HCT116 (cell line): ENCODE results near the gene YAE1. TPM values are rescaled to one million over a fixed set of nuclear protein-coding genes. Genes with fewer than 3 reads are reported as not detected.

Source experiments
- ATAC-seq: fragments of 200-7000 bp; cut with Tn5 transposase; 2 replicates; pipeline ENCODE4 v1.9.1; 2020; ENCODE audit warnings: mild to moderate bottlenecking, moderate library complexity
- BruUV-seq: library from RNA; stranded (reverse); fragments of 400-500 nt; replicated peaks from 2 replicates; lab custom pipeline; 2021; lab: Mats Ljungman, UMichigan
- CTCF ChIA-PET: fragments of 300-600 bp; sonication (Branson Sonifier 250); formaldehyde crosslinking; loops from one replicate; lab custom pipeline; 2021; ENCODE audit warnings: antibody characterized with exemption; lab: Charles Lee
- POLR2A ChIA-PET: fragments of 300-600, 350-600 bp; sonication (Branson Sonifier 250); formaldehyde crosslinking; loops from one replicate; lab custom pipeline; 2021; ENCODE audit warnings: antibody characterized with exemption; lab: Charles Lee
- RAD21 ChIA-PET, 2 experiments: fragments of 300-600 bp; sonication (Branson Sonifier 250); formaldehyde crosslinking; loops; one replicate each; lab custom pipeline; 2023; ENCODE audit warnings: low total read pairs in 2 of 2; ENCODE audit not compliant: uncharacterized antibody in 2 of 2, unreplicated experiment in 2 of 2, low non-redundant PET in 1 of 2; lab: Charles Lee
- DNase-seq: peaks from one replicate; pipeline ENCODE4 v3.0.0-alpha.2; 2010; ENCODE audit warnings: low read depth, low spot score
- H2AFZ ChIP-seq: fragments of 200-600 bp; shearing (Covaris generic), sonication (generic); 2 replicates; pipeline ENCODE4 v1.6.1; 2017; ENCODE audit warnings: low read depth, mixed run types, mixed read lengths, antibody characterized with exemption, low read length; ENCODE audit not compliant: poor library complexity, severe bottlenecking
- H3K27ac ChIP-seq: 2 replicates; pipeline ENCODE4 v1.5.1; 2012; ENCODE audit warnings: low read depth, low read length
- H3K27me3 ChIP-seq: fragments of 200-600 bp; sonication (generic); 2 replicates; pipeline ENCODE4 v1.6.1; 2016; ENCODE audit warnings: mixed run types, low read length, mixed read lengths; ENCODE audit not compliant: insufficient read depth
- H3K36me3 ChIP-seq, 2 experiments: fragments of 200-500 bp in 1 of 2; fragments of 200-600 bp in 1 of 2; sonication (Bioruptor generic) in 1 of 2; sonication (generic) in 1 of 2; 2 replicates each; pipeline versions ENCODE4 v1.5.1 to v1.6.1; 2014 to 2016; ENCODE audit warnings: low read length in 2 of 2, inconsistent platforms in 1 of 2, mixed read lengths in 1 of 2, mixed run types in 1 of 2; ENCODE audit not compliant: insufficient read depth in 2 of 2, control insufficient read depth in 1 of 2
- H3K4me1 ChIP-seq, 2 experiments: fragments of 200-600 bp in 1 of 2; sonication (generic) in 1 of 2; 2 replicates each; pipeline versions ENCODE4 v1.5.1 to v1.6.1; 2012 to 2017; ENCODE audit warnings: low read length in 2 of 2, inconsistent platforms in 1 of 2, mild to moderate bottlenecking in 1 of 2, mixed read lengths in 1 of 2, mixed run types in 1 of 2, moderate library complexity in 1 of 2; ENCODE audit not compliant: insufficient read depth in 2 of 2, control insufficient read depth in 1 of 2
- H3K4me2 ChIP-seq: fragments of 200-600 bp; sonication (generic); 2 replicates; pipeline ENCODE4 v1.6.1; 2017; ENCODE audit warnings: mixed run types, low read length, mixed read lengths
- H3K4me3 ChIP-seq, 2 experiments: fragments of 200-600 bp in 1 of 2; sonication (generic) in 1 of 2; replicated peaks in 1 of 2; 2 replicates each; pipeline ENCODE4 v1.5.1; 2011 to 2016; ENCODE audit warnings: low read length in 2 of 2, control low read depth in 1 of 2, low read depth in 1 of 2, mild to moderate bottlenecking in 1 of 2, mixed read lengths in 1 of 2, mixed run types in 1 of 2
- H3K79me2 ChIP-seq: fragments of 200-600 bp; sonication (generic); 2 replicates; pipeline ENCODE4 v1.6.1; 2017; ENCODE audit warnings: mild to moderate bottlenecking, mixed run types, low read length, moderate library complexity, mixed read lengths; ENCODE audit not compliant: insufficient read depth
- H3K9ac ChIP-seq: fragments of 200-600 bp; sonication (generic); 2 replicates; pipeline ENCODE4 v1.6.1; 2016; ENCODE audit warnings: low read length, mixed read lengths
- H3K9me2 ChIP-seq: fragments of 200-600 bp; sonication (generic), shearing (Covaris generic); 2 replicates; pipeline ENCODE4 v1.6.1; 2017; ENCODE audit warnings: mixed run types, mild to moderate bottlenecking, moderate library complexity; ENCODE audit not compliant: insufficient read depth
- H3K9me3 ChIP-seq, 2 experiments: fragments of 200-500 bp in 1 of 2; fragments of 200-600 bp in 1 of 2; sonication (Bioruptor generic) in 1 of 2; sonication (generic) in 1 of 2; 2 replicates each; pipeline ENCODE4 v1.6.1; 2014 to 2017; ENCODE audit warnings: low read length in 2 of 2, mixed read lengths in 2 of 2, inconsistent platforms in 1 of 2, low read depth in 1 of 2, mild to moderate bottlenecking in 1 of 2, mixed run types in 1 of 2, moderate library complexity in 1 of 2; ENCODE audit not compliant: control insufficient read depth in 1 of 2, insufficient read depth in 1 of 2
- H4K20me1 ChIP-seq: fragments of 200-600 bp; sonication (generic), shearing (Covaris generic); 2 replicates; pipeline ENCODE4 v1.6.1; 2017; ENCODE audit warnings: mixed run types, mild to moderate bottlenecking, moderate library complexity; ENCODE audit not compliant: insufficient read depth
- ATF3 ChIP-seq: IDR thresholded peaks from 2 replicates; pipeline ENCODE4 v1.6.1; 2012
- EGR1 ChIP-seq: IDR thresholded peaks from 2 replicates; pipeline ENCODE4 v1.6.1; 2012; ENCODE audit warnings: low read depth
- ELF1 ChIP-seq: IDR thresholded peaks from 2 replicates; pipeline ENCODE4 v1.6.1; 2012; ENCODE audit warnings: low read depth, borderline replicate concordance
- EZH2 ChIP-seq: fragments of 200-600 bp; sonication (generic); IDR thresholded peaks from 2 replicates; pipeline ENCODE4 v1.6.1; 2017; ENCODE audit warnings: antibody characterized with exemption, mixed run types
- FOSL1 ChIP-seq: IDR thresholded peaks from 2 replicates; pipeline ENCODE4 v1.6.1; 2012; ENCODE audit warnings: low read depth
- JUND ChIP-seq: IDR thresholded peaks from 2 replicates; pipeline ENCODE4 v1.6.1; 2012
- POLR2A ChIP-seq: IDR thresholded peaks from 2 replicates; pipeline ENCODE4 v1.7.0; 2011; ENCODE audit warnings: borderline replicate concordance; ENCODE audit not compliant: insufficient read depth, insufficient read length; ENCODE audit errors: extremely low read depth
- POLR2AphosphoS5 ChIP-seq: IDR thresholded peaks from 2 replicates; pipeline ENCODE4 v1.6.1; 2011; ENCODE audit warnings: mild to moderate bottlenecking, low read depth, low read length, moderate library complexity
- RAD21 ChIP-seq: IDR thresholded peaks from 2 replicates; pipeline ENCODE4 v1.6.1; 2012; ENCODE audit warnings: low read depth, mild to moderate bottlenecking
- SIN3A ChIP-seq: IDR thresholded peaks from 2 replicates; pipeline ENCODE4 v1.6.1; 2012; ENCODE audit warnings: low read depth
- SRF ChIP-seq: IDR thresholded peaks from 2 replicates; pipeline ENCODE4 v1.6.1; 2012; ENCODE audit warnings: low read depth
- YY1 ChIP-seq: IDR thresholded peaks from 2 replicates; pipeline ENCODE4 v1.6.1; 2011; ENCODE audit warnings: low read length, low read depth, moderate library complexity, mild to moderate bottlenecking; ENCODE audit not compliant: insufficient replicate concordance; ENCODE audit errors: extremely low read depth
- ZBTB33 ChIP-seq: IDR thresholded peaks from 2 replicates; pipeline ENCODE4 v1.6.1; 2011; ENCODE audit warnings: mild to moderate bottlenecking, low read length, moderate library complexity; ENCODE audit not compliant: insufficient replicate concordance; ENCODE audit errors: extremely low read depth
- ZFX ChIP-seq: fragments of 450-650 bp; IDR thresholded peaks from 2 replicates; pipeline ENCODE4 v1.6.1; 2017
- intact Hi-C: fragments of 100-400 bp; cut with micrococcal nuclease; formaldehyde crosslinking; loops from 2 replicates; pipeline ENCODE4 v1.10.0; 2022
- total RNA-seq: library from RNA; stranded (reverse); gene quantifications from one replicate; pipeline ENCODE4 v1.2.1, GENCODE V29; 2021; ENCODE audit not compliant: unreplicated experiment
- TF ChIP-seq, protein P1 (sequence below): IDR thresholded peaks from 2 replicates; pipeline ENCODE4 v1.6.1; 2012; ENCODE audit warnings: low read depth

YAE1 gene
- total RNA-seq, 1 experiment from 2014 or later: 16.9 TPM

- DNase-seq: no peak
- intact Hi-C loops: no loop called here
- no peak overlapping the region for H3K9ac ChIP-seq
- ChIA-PET POLR2A (no interaction called here), RAD21 (no interaction called here)
- H3K79me2 ChIP-seq: no peaks in the 10 kb centered on the region
- H3K27me3 ChIP-seq: no peaks in the 10 kb centered on the region
- no peak overlapping the region for H3K27ac ChIP-seq
- H3K4me3 ChIP-seq: no peak overlapping the region
- BruUV-seq: no TSS peak
- no peaks in the 10 kb centered on the region for H3K9me3 ChIP-seq
- TF ChIP-seq ZFX (no peak), ATF3 (no peak), ELF1 (no peak), YY1 (no peak), POLR2AphosphoS5 (no peak), ZBTB33 (no peak), SIN3A (no peak), RAD21 (no peak), SRF (no peak), JUND (no peak), EZH2 (no peak), POLR2A (no peak), FOSL1 (no peak), EGR1 (no peak)
- TF ChIP-seq, protein P1, sequence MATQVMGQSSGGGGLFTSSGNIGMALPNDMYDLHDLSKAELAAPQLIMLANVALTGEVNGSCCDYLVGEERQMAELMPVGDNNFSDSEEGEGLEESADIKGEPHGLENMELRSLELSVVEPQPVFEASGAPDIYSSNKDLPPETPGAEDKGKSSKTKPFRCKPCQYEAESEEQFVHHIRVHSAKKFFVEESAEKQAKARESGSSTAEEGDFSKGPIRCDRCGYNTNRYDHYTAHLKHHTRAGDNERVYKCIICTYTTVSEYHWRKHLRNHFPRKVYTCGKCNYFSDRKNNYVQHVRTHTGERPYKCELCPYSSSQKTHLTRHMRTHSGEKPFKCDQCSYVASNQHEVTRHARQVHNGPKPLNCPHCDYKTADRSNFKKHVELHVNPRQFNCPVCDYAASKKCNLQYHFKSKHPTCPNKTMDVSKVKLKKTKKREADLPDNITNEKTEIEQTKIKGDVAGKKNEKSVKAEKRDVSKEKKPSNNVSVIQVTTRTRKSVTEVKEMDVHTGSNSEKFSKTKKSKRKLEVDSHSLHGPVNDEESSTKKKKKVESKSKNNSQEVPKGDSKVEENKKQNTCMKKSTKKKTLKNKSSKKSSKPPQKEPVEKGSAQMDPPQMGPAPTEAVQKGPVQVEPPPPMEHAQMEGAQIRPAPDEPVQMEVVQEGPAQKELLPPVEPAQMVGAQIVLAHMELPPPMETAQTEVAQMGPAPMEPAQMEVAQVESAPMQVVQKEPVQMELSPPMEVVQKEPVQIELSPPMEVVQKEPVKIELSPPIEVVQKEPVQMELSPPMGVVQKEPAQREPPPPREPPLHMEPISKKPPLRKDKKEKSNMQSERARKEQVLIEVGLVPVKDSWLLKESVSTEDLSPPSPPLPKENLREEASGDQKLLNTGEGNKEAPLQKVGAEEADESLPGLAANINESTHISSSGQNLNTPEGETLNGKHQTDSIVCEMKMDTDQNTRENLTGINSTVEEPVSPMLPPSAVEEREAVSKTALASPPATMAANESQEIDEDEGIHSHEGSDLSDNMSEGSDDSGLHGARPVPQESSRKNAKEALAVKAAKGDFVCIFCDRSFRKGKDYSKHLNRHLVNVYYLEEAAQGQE: no peak
- TF ChIP-seq, all 23 proteins: peak for 0
- no peak overlapping the region for H2AFZ ChIP-seq
- no peaks in the 10 kb centered on the region for H3K9me2 ChIP-seq
- no peak overlapping the region for H3K4me2 ChIP-seq
- ATAC-seq: no peak
- CTCF ChIA-PET: no interaction called here
- 0 out of 4 replicates have a peak, but pooled peaks cover 0 to 4% of the 10 kb centered on the region in 2 experiments for H3K4me1 ChIP-seq
- H4K20me1 ChIP-seq: no peaks in the 10 kb centered on the region
- no peaks in the 10 kb centered on the region for H3K36me3 ChIP-seq
Observed at GRCh38 chr7:39616138-39616537, 49.9 kb downstream of the YAE1 start.
